GM12891 (cell line): ENCODE data around the gene BCO1.

Source experiments
- PAX5 ChIP-seq: IDR thresholded peaks from 2 replicates; pipeline ENCODE4 v1.6.1; 2011; ENCODE audit warnings: low read length, moderate library complexity, mild to moderate bottlenecking; ENCODE audit not compliant: insufficient read depth, severe bottlenecking
- POLR2A ChIP-seq: IDR thresholded peaks from 2 replicates; pipeline ENCODE4 v1.6.1; 2011; ENCODE audit warnings: low read depth, low read length, control low read depth
- POLR2AphosphoS5 ChIP-seq: IDR thresholded peaks from 2 replicates; pipeline ENCODE4 v1.6.1; 2011; ENCODE audit warnings: low read depth, low read length, control low read depth
- POU2F2 ChIP-seq: IDR thresholded peaks from 2 replicates; pipeline ENCODE4 v1.6.1; 2011; ENCODE audit warnings: low read depth, mild to moderate bottlenecking, control low read depth, low read length, moderate library complexity
- SPI1 ChIP-seq: IDR thresholded peaks from 2 replicates; pipeline ENCODE4 v1.6.1; 2011; ENCODE audit warnings: low read depth, low read length, control low read depth
- TAF1 ChIP-seq: IDR thresholded peaks from 2 replicates; pipeline ENCODE4 v1.6.1; 2011; ENCODE audit warnings: low read depth, low read length, control low read depth

DNA sequence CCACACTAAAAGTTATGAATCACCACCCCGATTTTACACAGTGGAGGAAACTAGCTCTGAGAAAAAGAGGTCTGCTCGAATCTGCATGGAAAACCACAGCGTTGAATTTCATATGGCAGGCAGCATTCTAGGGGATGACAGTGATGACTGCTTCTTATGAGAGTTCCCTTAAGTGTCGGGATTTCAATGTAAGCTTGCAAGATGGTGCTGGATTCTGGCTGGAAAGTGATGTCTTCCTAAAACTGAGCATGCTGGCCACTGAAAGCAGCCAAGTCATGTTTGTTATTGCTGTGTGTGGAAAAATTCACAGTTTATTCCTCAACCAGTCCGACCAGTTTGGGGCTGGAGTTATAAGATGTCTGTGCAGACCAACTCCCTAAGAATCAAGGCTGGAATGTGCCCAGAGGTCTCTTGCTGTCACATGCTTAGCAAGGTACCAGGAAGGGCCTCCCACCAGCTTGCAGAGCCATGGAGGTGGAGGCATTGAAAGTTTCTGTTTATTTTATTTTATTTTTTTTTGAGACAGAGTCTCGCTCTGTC is 39.1 kb downstream of the BCO1 start:
- TF ChIP-seq POLR2A, result no peak
- TF ChIP-seq TAF1, result no peak
- TF ChIP-seq POLR2AphosphoS5, result no peak
- TF ChIP-seq PAX5, result no peak
- no peak for TF ChIP-seq SPI1
- no peak for TF ChIP-seq POU2F2
